ENCODE results near the gene IL6R.
A peak's percentile ranks its signal among the peaks of the same experiment; 100 is the strongest.

Gene IL6R

DNA sequence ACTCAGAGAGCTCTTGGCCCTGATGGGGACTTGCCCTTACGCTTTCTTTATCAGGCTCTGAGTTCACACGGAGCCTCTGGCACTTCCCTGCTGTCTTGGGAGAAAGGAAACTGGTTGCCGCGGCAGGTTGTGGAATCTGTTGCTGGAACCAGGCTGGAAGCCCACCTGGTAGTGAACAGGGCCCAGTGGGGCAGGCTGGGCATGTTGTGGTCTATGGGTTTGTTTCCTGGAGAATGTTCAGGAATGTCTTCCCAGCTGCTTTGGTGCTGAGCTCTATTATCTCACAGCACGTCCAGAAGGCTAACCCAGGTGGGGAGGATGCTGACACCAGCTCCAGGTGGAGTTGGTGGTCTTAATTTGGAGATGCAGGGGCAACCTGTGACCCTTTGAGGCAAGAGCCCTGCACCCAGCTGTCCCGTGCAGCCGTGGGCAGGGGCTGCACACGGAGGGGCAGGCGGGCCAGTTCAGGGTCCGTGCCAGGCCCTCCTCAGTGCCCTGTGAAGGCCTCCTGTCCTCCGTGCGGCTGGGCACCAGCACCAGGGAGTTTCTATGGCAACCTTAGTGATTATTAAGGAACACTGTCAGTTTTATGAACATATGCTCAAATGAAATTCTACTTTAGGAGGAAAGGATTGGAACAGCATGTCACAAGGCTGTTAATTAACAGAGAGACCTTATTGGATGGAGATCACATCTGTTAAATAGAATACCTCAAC is 63.5 kb downstream of the IL6R start:
- Histone ChIP-seq H4K20me1 (peaks cover 0 to 79% (median 66%) of the 10 kb centered on the region in 11 experiments; a peak in 18 of 22 replicates), H3K4me2 (no peak overlapping the region), H3K4me3 (no peak overlapping the region), H3K4me1 (peaks cover 3 to 41% (median 15%) of the 10 kb centered on the region in 10 experiments; a peak in 19 of 20 replicates), H3K27me3 (no peaks in the 10 kb centered on the region), H3K9ac (no peak overlapping the region), H3K36me3 (peaks cover 0 to 54% (median 30%) of the 10 kb centered on the region in 11 experiments; a peak in 18 of 22 replicates), H3K9me3 (replicated peaks in 1 of 11) (no peaks in the 10 kb centered on the region), H3K27ac (no peak overlapping the region)
- no peak for TF ChIP-seq Cebpa-rat (IDR thresholded peaks at IDR 0.05)

DNA sequence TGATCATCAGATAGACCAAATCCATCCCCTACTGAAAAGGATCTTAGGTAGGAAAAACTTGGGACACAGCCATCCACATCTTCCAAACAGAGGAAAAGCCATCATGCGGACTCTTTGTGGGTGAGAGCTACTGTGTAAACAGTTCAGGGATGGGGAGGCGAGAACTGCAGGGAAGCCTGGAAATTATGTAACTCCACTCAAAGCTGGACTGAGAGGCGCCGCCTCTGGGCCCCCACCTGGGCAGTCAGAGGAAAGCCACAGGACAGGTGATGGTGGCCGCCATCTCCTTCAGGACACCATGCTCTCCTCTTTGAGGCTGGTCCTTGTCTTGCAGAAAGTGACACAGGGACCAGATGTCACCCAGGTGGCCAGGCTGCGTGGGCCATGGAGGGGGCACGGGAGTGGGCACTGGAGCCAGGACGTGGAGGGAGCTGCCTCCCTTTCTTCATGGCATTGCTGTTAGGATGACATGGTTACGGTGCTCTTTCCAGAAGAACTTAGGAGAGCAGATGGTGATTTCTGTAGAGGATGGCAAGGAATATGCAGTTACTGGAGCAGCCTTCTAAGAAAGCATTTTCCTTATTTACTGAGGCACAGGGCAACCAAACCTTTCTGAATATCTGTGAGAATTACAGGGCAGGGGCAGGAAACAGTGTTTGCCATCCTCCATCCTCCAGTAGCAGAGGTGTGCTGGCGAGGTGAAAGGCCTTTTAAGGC is 64.9 kb downstream of the IL6R start:
- H3K9me3 ChIP-seq (replicated peaks in 1 of 11), result no peaks in the 10 kb centered on the region
- no peak overlapping the region for H3K9ac ChIP-seq
- H4K20me1 ChIP-seq, result peaks cover 0 to 66% (median 56%) of the 10 kb centered on the region in 11 experiments; a peak in 18 of 22 replicates
- H3K36me3 ChIP-seq, result peaks cover 0 to 41% (median 22%) of the 10 kb centered on the region in 11 experiments; a peak in 18 of 22 replicates
- TF ChIP-seq Cebpa-rat (IDR thresholded peaks at IDR 0.05), result no peak
- no peaks in the 10 kb centered on the region for H3K27me3 ChIP-seq
- no peak overlapping the region for H3K4me2 ChIP-seq
- H3K4me1 ChIP-seq, result peaks cover 11 to 41% (median 24%) of the 10 kb centered on the region in 10 experiments; a peak in 19 of 20 replicates
- no peak overlapping the region for H3K27ac ChIP-seq
- H3K4me3 ChIP-seq, result no peak overlapping the region

DNA sequence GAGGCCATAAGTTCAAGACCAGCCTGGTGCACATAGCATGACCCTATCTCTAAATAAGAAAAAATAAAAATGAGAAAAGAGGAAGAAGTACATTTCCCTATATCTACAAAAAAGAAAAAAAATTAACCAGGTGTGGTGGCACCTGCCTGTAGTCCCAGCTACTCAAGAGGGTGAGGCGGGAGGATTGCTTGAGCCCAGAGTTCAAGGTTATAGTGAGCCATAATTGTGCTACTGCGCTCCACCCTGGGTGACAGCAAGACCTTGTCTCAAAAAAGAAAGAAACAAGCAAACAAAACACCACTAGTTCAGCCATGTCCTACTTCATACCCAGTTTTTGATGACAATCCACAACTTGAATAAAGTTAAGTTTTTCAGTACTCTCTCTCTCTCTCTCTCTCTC is 66.2 kb downstream of the IL6R start:
- Histone ChIP-seq H4K20me1 (peaks cover 0 to 53% (median 43%) of the 10 kb centered on the region in 11 experiments; a peak in 18 of 22 replicates), H3K9me3 (replicated peaks in 1 of 11) (no peaks in the 10 kb centered on the region), H3K4me3 (no peak overlapping the region), H3K4me1 (peaks cover 9 to 29% (median 16%) of the 10 kb centered on the region in 10 experiments; a peak in 19 of 20 replicates), H3K27me3 (no peaks in the 10 kb centered on the region), H3K27ac (no peak overlapping the region), H3K9ac (no peak overlapping the region), H3K36me3 (peaks cover 0 to 28% (median 12%) of the 10 kb centered on the region in 11 experiments; a peak in 14 of 22 replicates), H3K4me2 (no peak overlapping the region)
- no peak for TF ChIP-seq Cebpa-rat (IDR thresholded peaks at IDR 0.05)

- H3K4me2 ChIP-seq, result peak overlapping the region in 4 of 11 experiments; percentile 35 to 69 (median 50); a peak in 8 of 22 replicates
- H3K4me1 ChIP-seq, result peaks cover 19 to 45% (median 35%) of the 10 kb centered on the region in 10 experiments
- H4K20me1 ChIP-seq, result peaks cover 0 to 18% (median 8%) of the 10 kb centered on the region in 11 experiments; a peak in 12 of 22 replicates
- no peaks in the 10 kb centered on the region for H3K27me3 ChIP-seq
- H3K9ac ChIP-seq, result no peak overlapping the region
- TF ChIP-seq Cebpa-rat (IDR thresholded peaks at IDR 0.05), result no peak
- H3K4me3 ChIP-seq, result no peak overlapping the region
- no peak overlapping the region for H3K27ac ChIP-seq
- H3K36me3 ChIP-seq, result no peaks in the 10 kb centered on the region
- no peaks in the 10 kb centered on the region for H3K9me3 ChIP-seq (replicated peaks in 1 of 11)
Measured at GRCh38 chr1:154474802-154475201, 69.7 kb downstream of the IL6R start.

- Histone ChIP-seq H3K27ac (no peak overlapping the region), H3K27me3 (no peaks in the 10 kb centered on the region), H3K4me2 (no peak overlapping the region), H3K9me3 (replicated peaks in 1 of 11) (no peaks in the 10 kb centered on the region), H3K9ac (no peak overlapping the region), H3K36me3 (no peaks in the 10 kb centered on the region), H4K20me1 (no peaks in the 10 kb centered on the region; a peak in 1 of 22 replicates), H3K4me1 (peaks cover 30 to 60% (median 50%) of the 10 kb centered on the region in 10 experiments), H3K4me3 (no peak overlapping the region)
- no peak for TF ChIP-seq Cebpa-rat (IDR thresholded peaks at IDR 0.05)
Measured at GRCh38 chr1:154476791-154477190, 71.6 kb downstream of the IL6R start.

GRCh38 chr1:154478013-154478412 is 72.9 kb downstream of the IL6R start:
- H3K4me3 ChIP-seq, result no peak overlapping the region
- H3K36me3 ChIP-seq, result no peaks in the 10 kb centered on the region
- peak overlapping the region; percentile 0 to 59 (median 33); a peak in 17 of 22 replicates for H3K4me2 ChIP-seq
- H3K9me3 ChIP-seq (replicated peaks in 1 of 11), result no peaks in the 10 kb centered on the region
- TF ChIP-seq Cebpa-rat (IDR thresholded peaks at IDR 0.05), result no peak
- no peaks in the 10 kb centered on the region for H4K20me1 ChIP-seq
- H3K27me3 ChIP-seq, result no peaks in the 10 kb centered on the region
- peak overlapping the region in 6 of 11 experiments; percentile 4 to 36 (median 21); a peak in 4 of 22 replicates for H3K9ac ChIP-seq
- peaks cover 30 to 60% (median 50%) of the 10 kb centered on the region in 10 experiments for H3K4me1 ChIP-seq
- H3K27ac ChIP-seq, result peak overlapping the region in 8 of 11 experiments; percentile 2 to 52 (median 28); a peak in 10 of 22 replicates

- H3K9ac ChIP-seq, result peak overlapping the region in 5 of 11 experiments; percentile 4 to 36 (median 27); a peak in 4 of 22 replicates
- peaks cover 30 to 63% (median 51%) of the 10 kb centered on the region in 10 experiments for H3K4me1 ChIP-seq
- H3K27me3 ChIP-seq, result no peaks in the 10 kb centered on the region
- H3K9me3 ChIP-seq (replicated peaks in 1 of 11), result no peaks in the 10 kb centered on the region
- peak overlapping the region in 8 of 11 experiments; percentile 2 to 70 (median 38); a peak in 8 of 22 replicates for H3K27ac ChIP-seq
- no peaks in the 10 kb centered on the region for H4K20me1 ChIP-seq
- TF ChIP-seq Cebpa-rat (IDR thresholded peaks at IDR 0.05), result no peak
- H3K4me3 ChIP-seq, result no peak overlapping the region
- H3K36me3 ChIP-seq, result no peaks in the 10 kb centered on the region
- H3K4me2 ChIP-seq, result peak overlapping the region; percentile 0 to 59 (median 33); a peak in 18 of 22 replicates
Measured at GRCh38 chr1:154478639-154479038, 73.5 kb downstream of the IL6R start.

DNA sequence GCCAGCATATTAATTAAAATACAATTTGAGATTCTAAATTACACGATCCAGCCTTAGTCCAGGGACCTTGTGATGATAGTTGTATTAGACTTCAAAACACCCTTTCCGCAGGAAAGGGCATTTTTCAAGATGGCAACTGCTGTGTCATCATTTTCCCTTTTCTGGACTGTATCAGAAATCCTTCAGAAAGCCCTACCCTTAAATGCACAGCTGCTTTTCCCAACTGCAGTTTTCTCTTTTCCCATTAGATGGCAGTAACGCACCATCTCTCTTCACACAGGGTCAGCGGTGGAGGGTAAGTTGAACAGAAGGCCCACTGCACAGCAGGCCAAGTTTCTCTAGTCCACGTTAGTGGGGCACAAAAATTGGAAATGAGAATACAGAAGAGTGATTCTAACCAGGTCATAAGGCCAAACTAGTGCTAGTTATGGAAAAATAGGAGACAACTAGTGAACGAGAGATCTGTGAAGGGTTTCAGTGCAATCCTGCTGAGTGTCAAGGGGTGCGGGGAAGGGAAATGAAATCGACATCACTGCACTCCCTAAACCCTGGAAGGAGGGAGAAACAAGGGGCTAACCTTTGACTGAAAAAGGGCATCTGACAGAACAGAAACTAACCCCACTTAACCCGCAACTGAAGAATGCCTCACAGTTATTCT is 74.8 kb downstream of the IL6R start:
- no peaks in the 10 kb centered on the region for H4K20me1 ChIP-seq
- H3K4me1 ChIP-seq, result peaks cover 24 to 63% (median 53%) of the 10 kb centered on the region in 10 experiments
- peak overlapping the region in 4 of 11 experiments; percentile 1 to 49 (median 16); a peak in 3 of 22 replicates for H3K9ac ChIP-seq
- H3K36me3 ChIP-seq, result no peaks in the 10 kb centered on the region
- H3K9me3 ChIP-seq (replicated peaks in 1 of 11), result no peaks in the 10 kb centered on the region
- no peaks in the 10 kb centered on the region for H3K27me3 ChIP-seq
- no peak overlapping the region for H3K4me3 ChIP-seq
- H3K27ac ChIP-seq, result peak overlapping the region in 7 of 11 experiments; percentile 18 to 70 (median 39); a peak in 12 of 22 replicates
- peak overlapping the region in 8 of 11 experiments; percentile 3 to 59 (median 15); a peak in 6 of 22 replicates for H3K4me2 ChIP-seq
- TF ChIP-seq Cebpa-rat (IDR thresholded peaks at IDR 0.05), result no peak

Measured in BLaER1 treated with 17β-estradiol and CSF1 and Interleukin-3, amounts not matched to agents 10 nM and 100 nM (cell line).